Hypothalamus (tissue), 51 donors: ENCODE results near the gene IRF2BPL.
"Not testable (repeated sequence)": the region's sequence is repeated elsewhere in the genome, so short reads cannot be mapped to it uniquely, and the experiment has no call there.

Source experiments
- DNase-seq, 51 donors: peaks; one replicate each; lab custom pipeline; 2025; lab: John Stamatoyannopoulos, UW

Gene IRF2BPL

GRCh38 chr14:77036484-77037214 is 8.1 kb upstream of the IRF2BPL start:
- peak in 1 of 51 donors; percentile 41 for DNase-seq

GRCh38 chr14:77035267-77035666 is 6.8 kb upstream of the IRF2BPL start:
- no peak for DNase-seq

GRCh38 chr14:77033622-77034589 is 5.4 kb upstream of the IRF2BPL start:
- DNase-seq, result peak in 41 of 51 donors; percentile 10 to 75 (median 54)

DNA sequence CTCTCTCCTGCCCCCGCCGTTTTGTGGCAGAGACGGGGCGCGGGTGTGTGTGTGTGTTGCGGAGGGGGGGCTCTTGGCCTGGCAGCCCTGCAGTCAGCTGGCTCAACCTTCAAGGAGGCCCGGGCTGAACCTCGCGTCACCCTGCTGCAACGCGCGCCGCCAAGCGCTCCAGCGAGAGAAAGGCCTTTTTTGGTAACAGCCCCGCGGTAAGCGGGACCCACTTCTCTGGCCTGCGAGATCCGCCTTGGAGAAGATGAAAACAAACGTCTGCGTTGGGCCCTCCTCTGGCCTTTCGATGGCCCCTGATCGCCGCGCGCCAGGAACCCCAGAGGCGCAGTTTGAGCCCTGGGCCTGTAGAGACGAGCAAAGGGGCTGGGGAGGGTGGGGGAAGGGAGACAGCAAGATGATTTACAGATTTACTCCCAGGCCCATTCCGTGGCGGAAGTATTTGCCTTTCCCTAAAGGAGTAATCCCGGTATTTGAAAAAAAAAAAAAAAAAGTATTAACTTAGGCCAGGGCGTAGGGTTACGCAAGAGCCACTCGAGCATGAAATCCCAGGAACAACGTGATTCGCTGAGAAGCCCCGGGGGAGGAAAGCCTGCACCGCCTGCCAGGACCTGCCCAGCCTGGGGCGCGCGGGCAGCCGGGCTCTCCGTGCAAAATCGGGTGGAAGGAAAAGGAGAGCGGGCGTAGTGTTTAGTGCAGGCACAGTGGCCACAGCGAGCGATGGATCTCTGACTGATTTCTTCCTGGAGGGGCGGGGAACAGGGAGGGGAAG is 4.5 kb upstream of the IRF2BPL start:
- peak in 50 of 51 donors; percentile 35 to 90 (median 72) for DNase-seq

GRCh38 chr14:77032491-77032843 is 4.0 kb upstream of the IRF2BPL start:
- peak in 2 of 51 donors; percentile 55 to 81 for DNase-seq

- DNase-seq, result peak in 4 of 51 donors; percentile 15 to 33 (median 30)
Measured at GRCh38 chr14:77031759-77032490, 3.4 kb upstream of the IRF2BPL start.

GRCh38 chr14:77027538-77028383 is 747 bp downstream of the IRF2BPL start:
- DNase-seq, result peak in 48 of 51 donors; percentile 39 to 94 (median 72)

DNA sequence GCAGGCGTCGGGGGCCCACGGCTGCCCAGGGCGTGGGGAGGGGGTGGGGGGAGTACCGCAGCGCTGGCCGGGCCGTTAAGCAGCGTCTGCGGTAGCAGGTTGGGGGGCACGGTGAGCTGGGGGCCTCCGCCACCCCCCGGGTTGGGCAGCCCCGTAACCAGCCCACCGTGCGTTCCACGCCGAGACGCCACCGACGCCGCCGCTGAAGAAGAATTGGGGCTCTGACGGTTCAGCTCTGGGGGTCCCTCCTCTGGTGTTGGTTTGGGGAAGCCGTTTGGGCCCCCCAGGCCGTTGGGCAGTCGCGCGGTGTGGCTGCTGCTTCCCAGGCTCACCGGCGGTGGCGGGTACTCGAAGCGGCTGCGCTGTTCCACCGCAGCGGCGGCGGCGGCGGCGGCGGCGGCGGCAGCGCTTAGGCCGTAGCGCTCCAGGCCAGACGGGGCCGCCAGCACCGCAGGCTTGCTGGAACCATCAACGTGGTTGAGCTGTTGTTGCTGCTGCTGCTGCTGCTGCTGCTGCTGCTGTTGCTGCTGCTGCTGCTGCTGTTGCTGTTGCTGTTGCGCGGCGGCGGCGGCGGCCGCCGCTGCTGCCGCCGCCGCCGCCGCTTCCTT is 1.5 kb downstream of the IRF2BPL start:
- DNase-seq, result peak in 11 of 51 donors; percentile 8 to 63 (median 40)

- peak in 8 of 51 donors; percentile 11 to 37 (median 24) for DNase-seq
Measured at GRCh38 chr14:77026166-77026929, 2.2 kb downstream of the IRF2BPL start.

DNA sequence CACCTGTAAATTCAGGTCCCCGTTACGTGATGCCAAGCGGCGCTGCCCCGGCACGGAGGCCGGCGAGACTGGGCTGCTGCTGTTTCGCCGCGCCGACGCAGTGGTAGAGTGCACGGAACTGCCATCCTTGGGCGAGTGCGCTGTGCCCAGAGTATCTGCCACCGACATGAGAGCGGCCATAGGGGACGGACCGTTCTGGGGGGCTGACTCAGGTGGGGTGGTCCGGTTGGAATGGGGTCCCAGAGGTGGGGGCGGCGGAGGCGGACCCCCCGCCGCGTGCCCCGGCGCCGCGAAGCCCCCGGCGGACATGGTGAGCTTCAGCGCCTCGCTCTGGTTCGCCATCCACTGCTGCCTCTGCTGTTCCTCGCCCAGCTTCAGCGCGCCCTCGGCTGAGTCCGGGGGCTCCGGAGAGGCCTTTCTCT is 2.8 kb downstream of the IRF2BPL start:
- peak in 1 of 51 donors; percentile 8 for DNase-seq

DNA sequence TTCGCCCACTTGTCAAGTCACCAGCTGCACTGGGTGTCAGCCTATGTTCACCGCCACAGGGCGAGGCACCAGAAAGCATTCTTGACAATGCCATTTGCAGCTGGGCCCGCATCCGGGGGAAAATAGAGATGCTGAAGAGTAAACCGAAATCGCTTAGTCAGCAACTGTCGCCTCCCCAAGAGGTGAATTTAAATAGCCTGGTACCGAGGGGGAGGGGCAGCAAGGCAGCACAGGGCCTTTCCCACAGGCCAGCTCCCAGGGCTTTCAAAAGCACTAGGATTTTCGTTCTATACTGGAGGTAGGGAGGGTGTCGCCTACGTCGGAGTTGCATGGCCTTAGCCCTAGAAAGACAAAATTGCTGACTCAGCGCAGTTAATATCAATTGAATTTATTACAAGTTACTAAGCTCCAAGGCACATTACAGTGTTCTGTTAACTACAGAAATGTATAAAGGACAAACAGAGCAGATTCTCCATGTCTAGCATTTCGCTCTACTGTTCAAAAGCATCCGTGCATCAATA is 4.3 kb downstream of the IRF2BPL start:
- DNase-seq, result peak in 11 of 51 donors; percentile 11 to 74 (median 25)

- DNase-seq, result peak in 8 of 51 donors; percentile 7 to 81 (median 40)
Measured at GRCh38 chr14:77023001-77023996, 5.2 kb downstream of the IRF2BPL start.

DNA sequence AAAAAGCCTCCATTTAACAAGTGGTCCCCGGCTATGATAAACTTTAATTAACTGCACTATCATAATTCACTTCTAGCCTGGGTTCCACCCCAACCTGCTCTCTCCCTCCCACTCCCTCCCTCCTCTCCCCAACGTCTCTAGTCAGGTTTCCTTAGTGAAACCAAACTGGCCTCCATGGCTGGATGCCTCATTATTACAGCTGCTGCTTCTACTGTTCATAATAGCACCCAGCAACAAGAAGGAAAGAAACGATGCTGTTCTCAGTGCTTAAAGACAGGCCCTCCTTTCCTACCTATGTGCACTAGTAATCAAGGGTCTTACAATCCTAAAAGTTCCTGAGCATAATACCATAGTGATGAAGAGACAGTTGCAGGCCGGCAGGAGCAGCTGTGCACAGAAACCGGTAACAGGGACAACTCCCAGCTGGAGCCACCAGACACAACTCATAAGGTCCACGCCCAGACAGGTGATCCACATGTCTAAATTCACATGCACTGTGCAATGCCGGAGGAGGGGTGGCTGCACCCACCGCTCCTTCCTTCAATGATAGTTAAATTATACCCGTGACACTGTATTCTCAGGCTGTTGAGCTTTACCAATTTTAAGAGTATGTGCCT is 6.2 kb downstream of the IRF2BPL start:
- peak in 1 of 51 donors; percentile 58 for DNase-seq

GRCh38 chr14:77021424-77021823 is 7.1 kb downstream of the IRF2BPL start:
- DNase-seq, result not testable (repeated sequence)

DNA sequence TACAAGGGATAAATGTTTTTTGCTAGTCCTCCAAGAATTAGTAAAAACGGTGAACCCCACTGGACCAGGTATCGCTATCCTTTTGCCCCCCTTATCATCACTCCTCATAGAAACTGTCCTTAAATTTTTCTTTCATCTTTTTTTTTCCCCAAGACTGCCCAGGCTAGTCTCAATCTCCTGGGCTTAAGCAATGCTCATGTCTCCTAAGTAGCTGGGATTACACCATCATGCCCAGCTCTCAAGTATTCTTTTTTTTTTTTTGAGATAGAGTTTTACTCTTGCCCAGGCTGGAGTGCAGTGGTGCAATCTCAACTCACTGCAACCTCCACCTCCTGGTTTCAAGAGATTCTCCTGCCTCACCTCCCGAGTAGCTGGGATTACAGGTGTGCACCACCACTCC is 9.7 kb downstream of the IRF2BPL start:
- no peak for DNase-seq

- DNase-seq, result no peak
Measured at GRCh38 chr14:77017666-77018065, 10.8 kb downstream of the IRF2BPL start.
